H4 (cell line): Measurements from ENCODE around the gene FHIP2A. TPM values are rescaled to one million over a fixed set of nuclear protein-coding genes. Genes with fewer than 3 reads are reported as not detected.
"Not testable (repeated sequence)": the region's sequence is repeated elsewhere in the genome, so short reads cannot be mapped to it uniquely, and the experiment has no call there.

ENCODE experiments used
- DNase-seq: peaks from one replicate; pipeline ENCODE4 v3.0.0-alpha.2; 2015; ENCODE audit warnings: low spot score
- total RNA-seq: library from RNA; depleted of rRNA; stranded (reverse); fragments of >200 nt; shearing (Covaris generic); gene quantifications from 2 replicates; pipeline ENCODE4 v1.2.3, GENCODE V29; 2014; rRNA removed

Gene FHIP2A
- total RNA-seq = 10.8 and 14.0 TPM in 2 replicates

DNA sequence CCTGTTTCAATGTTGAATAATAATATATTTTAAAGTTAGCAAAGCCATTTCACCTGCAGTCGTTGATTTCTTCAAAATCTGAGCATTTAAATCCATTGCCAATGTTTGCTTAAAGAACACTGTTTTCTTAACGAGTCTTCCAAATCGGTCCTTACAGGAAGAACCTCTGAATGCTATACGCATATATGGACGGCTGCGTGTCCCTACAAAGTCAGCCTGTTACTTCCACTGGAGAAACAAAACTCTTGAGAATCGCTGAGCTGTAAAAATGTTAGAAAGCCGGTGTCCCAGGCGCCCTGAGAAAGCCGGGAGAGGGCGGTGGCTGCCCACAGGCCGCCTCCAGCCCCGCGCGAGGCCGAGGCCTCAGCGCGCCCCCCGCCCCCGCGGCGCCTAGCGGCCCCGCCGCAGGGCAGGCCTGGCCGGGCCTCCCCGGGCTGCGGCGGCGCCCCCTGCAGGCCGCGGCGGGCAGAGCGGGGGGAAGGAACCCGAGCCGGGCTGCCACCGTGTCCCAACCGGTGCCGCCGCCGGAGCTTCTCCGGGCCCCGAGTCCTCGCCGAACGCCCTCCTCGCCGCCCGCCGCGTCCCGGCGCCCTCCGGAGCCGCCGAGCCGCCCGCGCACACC, at the start of gene FHIP2A:
TSS of gene FHIP2A (plus strand) at position 488 of the 622 bp plus-strand sequence. CDS start 299 bp downstream, outside the sequence.
- DNase-seq = peak; percentile 17

GRCh38 chr10:114772496-114773196, 48.9 kb upstream of the FHIP2A start:
- no peak for DNase-seq

- no peak for DNase-seq
These were observed 48.4 kb upstream of the FHIP2A start for GRCh38 chr10:114773197-114773532.

DNA sequence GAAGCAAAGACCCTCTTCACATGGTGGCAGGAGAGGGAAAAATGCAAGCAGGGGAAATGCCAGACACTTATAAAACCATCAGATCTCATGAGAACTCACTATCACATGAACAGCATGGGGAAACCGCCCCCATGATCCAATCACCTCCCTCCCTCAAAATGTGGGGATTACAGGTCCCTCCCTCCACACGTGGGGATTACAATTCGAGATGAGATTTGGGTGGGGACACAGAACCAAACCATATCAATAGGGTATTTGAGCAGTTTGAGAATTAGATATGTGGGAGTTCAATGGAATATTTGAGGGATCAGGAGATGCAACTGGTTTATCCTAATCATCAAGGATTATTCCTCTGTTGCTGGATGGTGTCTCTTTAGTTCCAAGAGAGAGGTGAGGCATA, 46.5 kb upstream of the FHIP2A start:
- DNase-seq = not testable (repeated sequence)

DNA sequence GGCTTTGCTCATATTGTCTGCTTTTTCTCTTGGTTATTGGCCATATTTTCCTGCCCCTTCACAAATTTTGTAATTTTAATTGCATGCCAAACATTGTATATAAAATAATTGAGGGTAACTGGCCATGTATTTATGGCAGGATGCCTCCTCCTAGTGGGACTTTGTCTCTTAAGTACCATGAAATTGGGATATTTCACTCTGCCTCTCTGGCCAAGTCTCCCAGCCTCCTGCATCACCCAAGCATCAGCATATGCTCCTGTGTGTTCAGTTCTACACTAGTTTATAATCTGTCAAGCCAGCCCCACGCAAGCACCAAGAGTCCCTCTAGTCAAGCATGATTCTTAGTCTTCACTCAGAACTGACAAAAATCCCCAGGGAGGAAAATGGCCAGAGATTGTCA, 44.2 kb upstream of the FHIP2A start:
- no peak for DNase-seq

DNA sequence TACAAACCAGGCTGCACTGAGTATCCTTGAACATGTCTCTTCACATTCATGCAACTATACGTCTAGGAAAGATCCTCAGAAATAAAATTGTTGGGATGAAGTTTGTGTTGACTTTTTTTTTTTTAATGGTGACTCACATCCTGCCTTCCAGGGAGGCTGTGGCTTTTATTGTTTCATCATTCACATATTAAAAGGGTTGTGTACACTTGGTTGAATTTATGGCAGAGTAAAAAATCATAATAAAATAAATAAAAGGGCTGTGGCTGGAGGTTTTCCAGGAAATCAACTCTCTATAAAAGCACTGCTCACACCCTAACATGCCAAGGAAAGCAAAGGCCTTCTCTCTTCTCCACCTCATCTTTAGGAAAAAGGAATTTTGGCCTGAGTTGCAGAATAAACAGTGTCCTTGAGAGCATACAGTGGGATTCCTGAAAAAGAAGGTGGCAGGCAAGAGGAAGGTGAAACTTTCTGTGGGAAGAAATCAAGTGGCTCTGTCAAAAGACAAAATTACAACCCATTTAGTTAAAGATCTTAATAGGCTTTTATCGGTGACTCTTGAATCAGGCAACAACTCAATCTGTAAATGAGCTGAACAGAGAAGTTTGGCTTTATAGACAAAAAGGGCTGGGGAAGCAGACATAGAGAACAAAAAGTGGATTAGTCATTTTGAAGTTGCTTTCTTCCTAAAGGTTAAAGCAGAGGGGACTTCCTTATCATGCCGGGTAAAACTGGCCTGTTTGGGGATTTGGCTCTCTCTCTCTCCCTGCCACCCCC, 41.6 kb upstream of the FHIP2A start:
- peak; percentile 88 for DNase-seq

DNA sequence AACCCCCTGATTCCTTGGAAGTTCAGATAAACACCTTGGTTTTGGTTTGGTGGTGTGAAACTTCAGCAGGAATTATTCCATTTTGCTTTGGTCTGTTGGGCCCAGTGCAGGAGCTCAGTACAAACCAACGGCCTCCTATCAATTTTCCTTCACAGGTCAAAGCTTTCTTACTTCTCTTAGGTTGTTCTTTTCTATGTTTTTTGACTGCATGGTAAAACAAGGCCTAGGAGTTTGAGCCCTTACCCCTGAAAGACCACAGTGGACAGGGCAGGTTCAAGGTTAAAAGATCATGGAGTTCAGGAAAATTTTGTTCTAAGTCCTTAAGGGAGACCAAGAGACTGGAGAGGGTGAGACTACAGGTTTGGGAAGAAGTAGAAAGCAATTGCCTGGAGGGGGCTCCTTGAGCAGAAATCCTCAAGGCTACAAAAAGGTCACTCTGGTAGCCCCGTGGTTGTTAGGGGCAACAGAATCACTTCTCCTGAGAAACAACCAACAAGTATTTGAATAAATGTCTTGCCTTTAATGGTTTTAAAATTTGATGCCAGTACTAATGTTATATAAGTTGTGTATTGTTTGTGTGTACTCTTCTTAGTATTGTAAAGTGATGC, 40.9 kb upstream of the FHIP2A start:
- DNase-seq = no peak

- DNase-seq = no peak
These were observed 38.9 kb upstream of the FHIP2A start for GRCh38 chr10:114782666-114783065.

DNA sequence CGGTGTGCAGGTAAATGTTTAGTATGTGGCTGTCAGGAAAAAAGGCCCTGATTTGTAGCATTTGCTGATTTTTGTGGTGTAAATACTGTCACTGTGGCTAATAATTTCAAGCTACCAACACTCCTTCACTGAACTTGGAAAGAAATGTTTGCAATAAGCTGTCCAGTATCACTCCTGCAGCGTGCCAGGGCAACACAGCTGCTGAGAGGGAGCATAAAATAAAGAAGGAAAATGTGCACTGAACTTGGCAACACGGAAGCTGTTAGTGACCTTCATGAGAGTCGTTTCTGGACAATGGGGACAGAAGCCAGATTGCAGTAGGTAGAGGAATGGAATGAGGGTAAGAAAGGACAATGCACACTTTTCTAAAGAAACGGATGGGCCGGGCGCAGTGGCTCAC, 37.9 kb upstream of the FHIP2A start:
- DNase-seq = no peak

- peak; percentile 66 for DNase-seq
These were observed 35.1 kb upstream of the FHIP2A start for GRCh38 chr10:114786492-114786891.

- DNase-seq = not testable (repeated sequence)
These were observed 34.4 kb upstream of the FHIP2A start for GRCh38 chr10:114787131-114787530.

DNA sequence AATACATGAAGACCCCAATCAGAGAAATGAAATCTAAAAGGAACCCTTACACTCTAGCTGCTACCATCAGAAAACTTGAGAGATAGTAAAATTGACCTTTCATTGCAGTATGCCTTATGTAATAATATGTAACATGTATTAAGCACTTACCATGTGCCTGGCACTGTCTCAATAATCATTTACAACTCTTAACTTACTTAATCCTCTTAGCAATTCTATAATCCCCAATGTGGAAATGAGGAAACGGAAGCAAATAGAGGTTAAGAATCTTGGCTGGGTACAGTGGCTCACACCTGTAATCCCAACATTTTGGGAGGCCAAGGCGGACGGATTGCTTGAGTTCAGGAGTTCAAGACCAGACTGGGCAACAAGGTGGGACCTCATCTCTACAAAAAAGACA, 29.8 kb upstream of the FHIP2A start:
- no peak for DNase-seq

- DNase-seq = no peak
These were observed 26.5 kb upstream of the FHIP2A start for GRCh38 chr10:114795039-114795438.

DNA sequence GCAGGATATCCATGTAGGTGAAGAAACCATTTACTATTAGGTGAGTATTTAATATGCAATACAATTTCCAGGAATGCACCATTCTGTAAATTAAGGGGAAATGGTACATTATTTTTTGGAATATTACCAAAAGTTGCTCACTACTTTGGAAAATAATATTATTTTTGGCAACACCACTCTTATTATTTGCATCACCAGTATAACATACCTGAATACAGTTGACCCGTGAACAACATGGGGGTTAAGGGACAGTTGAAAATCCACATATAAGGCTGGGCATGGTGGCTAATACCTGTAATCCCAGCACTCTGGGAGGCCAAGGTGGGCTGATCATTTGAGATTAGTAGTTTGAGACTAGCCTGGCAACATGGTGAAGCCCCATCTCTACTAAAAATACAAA, 21.2 kb upstream of the FHIP2A start:
- DNase-seq = no peak

DNA sequence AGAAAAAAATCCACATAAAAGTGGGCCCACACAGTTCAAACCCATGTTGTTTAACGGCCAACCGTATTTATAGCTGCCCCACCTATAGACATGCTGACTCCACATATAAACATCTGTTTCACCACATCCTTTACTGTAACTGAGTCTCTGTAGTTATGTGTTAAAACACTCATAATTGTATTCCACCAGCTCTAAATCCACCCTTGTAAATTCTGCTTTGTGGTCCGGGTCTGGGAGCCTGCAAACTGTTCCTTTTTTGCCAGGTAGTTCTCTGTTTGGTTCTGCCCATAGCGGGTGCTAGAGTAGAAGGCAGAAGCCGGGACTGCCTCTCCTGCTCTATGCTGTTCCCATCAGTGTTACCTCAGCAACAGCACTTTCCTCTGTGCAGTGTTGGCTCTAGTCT, 20.2 kb upstream of the FHIP2A start:
- DNase-seq = peak; percentile 27

GRCh38 chr10:114802177-114802576, 19.4 kb upstream of the FHIP2A start:
- DNase-seq = no peak

- no peak for DNase-seq
These were observed 14.8 kb upstream of the FHIP2A start for GRCh38 chr10:114806562-114807391.

- DNase-seq = no peak
These were observed 12.6 kb upstream of the FHIP2A start for GRCh38 chr10:114808982-114809381.

DNA sequence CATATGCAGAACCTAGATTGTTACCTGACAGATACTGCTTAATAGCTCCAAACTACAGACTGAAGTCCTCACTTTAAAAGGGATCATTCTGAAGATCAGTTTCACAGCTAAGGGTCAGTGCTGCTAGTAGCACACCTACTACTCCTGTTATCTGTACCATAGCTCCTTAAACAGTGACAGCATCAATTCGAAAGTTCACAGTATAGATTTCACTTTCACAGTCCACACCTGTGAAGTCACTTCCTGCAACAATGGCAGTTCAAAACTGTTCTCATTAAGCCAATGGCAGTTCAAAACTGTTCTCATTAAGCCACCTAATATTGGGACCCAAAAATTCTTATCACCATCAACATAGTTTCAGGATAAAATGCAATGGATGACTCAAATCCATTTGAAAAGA, 10.7 kb upstream of the FHIP2A start:
- no peak for DNase-seq

GRCh38 chr10:114811862-114812261, 9.7 kb upstream of the FHIP2A start:
- DNase-seq = no peak

DNA sequence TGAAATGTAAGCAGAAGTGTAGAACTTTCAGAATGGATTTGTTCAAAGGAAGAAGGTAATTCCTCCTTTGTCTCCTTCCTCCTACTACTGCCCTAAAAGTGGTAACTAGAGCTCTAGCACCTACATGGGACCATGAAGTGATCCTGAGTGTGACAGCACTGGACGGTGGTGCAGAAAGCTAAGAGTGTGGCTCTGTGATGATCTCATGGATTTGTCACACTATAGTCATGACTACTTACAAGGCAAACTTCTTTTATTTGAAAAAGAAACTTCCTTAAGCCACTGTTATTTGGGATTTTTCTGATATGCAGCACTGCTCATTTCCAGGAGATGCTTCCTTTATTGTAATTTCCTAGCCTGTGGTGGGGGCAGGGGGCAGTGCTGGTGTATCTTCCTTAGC, 5.8 kb upstream of the FHIP2A start:
- DNase-seq = no peak

DNA sequence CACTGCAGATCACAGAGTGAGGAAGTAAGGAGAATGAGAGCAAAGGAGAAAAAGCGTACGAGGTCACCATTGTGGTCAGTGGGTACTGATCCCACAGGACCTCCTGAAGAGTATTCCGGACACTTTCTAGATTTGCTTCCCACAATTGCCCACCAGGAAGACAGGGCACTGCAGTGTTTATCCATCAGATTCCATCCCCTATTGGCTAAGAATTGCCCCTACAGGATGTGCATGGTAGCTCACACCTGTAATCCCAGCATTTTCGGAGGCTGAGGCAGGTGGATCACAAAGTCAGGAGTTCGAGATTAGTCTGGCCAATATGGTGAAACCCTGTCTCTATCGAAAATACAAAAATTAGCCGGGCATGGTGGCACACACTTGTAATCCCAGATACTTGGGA, 5.3 kb upstream of the FHIP2A start:
- no peak for DNase-seq
